Measurements from ENCODE around the gene ZSCAN12. TPM values are rescaled to one million over a fixed set of nuclear protein-coding genes. Genes with fewer than 3 reads are reported as not detected.

The ZSCAN12 gene
- total RNA-seq, 1 experiment from 2014 or later = 12.6 TPM

DNA sequence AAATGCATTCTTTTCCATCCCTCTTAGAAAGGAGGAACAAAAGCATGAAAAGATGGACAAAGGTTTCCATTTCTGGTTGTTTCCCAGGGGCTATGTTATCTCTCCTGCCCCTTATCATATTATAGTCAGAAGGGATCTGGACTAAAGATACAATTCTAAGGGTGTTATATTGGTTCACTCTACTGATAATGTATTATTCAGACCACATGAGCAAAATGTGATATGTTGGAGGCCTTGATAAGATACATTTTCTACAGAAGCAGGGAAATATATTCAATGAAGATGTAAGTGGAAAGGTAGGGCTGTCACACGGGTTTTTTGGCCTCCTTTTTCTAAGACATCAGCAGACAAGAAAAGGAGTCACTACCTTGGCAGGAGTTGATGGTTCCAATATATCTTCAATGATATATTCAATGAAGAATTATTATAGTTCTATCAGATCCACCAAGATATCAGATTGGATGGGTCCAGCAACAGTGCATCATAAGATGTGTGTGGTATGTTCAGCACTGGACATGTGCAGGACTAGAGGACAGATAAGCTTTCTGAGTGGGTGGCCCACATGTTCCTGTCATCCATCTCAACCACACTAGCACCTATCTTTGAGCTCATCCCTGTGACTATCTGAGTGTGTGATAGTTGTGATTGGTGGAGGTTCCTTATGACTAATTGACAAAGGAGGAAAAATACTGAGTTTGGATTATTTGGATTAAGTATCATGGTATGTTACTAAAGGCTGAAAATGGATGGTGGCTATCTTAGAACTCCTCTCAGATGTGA is 55.5 kb downstream of the ZSCAN12 start:
- Histone ChIP-seq H3K79me1 (ENCODE audit: insufficient read depth, low read depth, low read length, poor library complexity, severe bottlenecking) (no peaks in the 10 kb centered on the region), H3K4me1 (ENCODE audit: insufficient read depth, low read length) (no peaks in the 10 kb centered on the region), H3K4ac (ENCODE audit: low read depth, low read length) (no peak overlapping the region), H3K23me2 (ENCODE audit: insufficient read length, low read depth, low read length, poor library complexity, severe bottlenecking) (no peaks in the 10 kb centered on the region), H3K4me2 (ENCODE audit: insufficient read depth, insufficient read length, low read length) (no peak overlapping the region), H3K27me3 (ENCODE audit: insufficient read depth, low read length) (no peaks in the 10 kb centered on the region; the same call in 1 of the 2 replicates), H2BK12ac (ENCODE audit: insufficient read length, low read depth, low read length) (no peak overlapping the region), H3K18ac (ENCODE audit: insufficient read length, low read depth, low read length) (no peak overlapping the region), H2BK20ac (ENCODE audit: low read depth, low read length, poor library complexity, severe bottlenecking) (no peak overlapping the region), H4K5ac (ENCODE audit: insufficient read length, low read depth, low read length) (no peak overlapping the region), H2BK5ac (ENCODE audit: insufficient read length, low read length) (no peak overlapping the region), H3K14ac (ENCODE audit: insufficient read depth, low read length) (no peak overlapping the region), H2BK15ac (ENCODE audit: low read depth, low read length) (no peak overlapping the region), H4K8ac (replicated peaks; ENCODE audit: insufficient read length, low read depth, low read length) (no peak overlapping the region), H3K23ac (ENCODE audit: insufficient read length, low read depth, low read length) (no peak overlapping the region), H4K91ac (ENCODE audit: insufficient read length, low read depth, low read length) (no peak overlapping the region), H3T11ph (ENCODE audit: low read length) (no peak overlapping the region), H3K56ac (ENCODE audit: insufficient read length, low read depth, low read length) (no peak overlapping the region), H2AK5ac (ENCODE audit: insufficient read length, low read length) (no peak overlapping the region), H3K79me2 (ENCODE audit: insufficient read depth, low read length) (no peaks in the 10 kb centered on the region), H3K9ac (ENCODE audit: extremely low read depth, insufficient read length, low read length) (no peak overlapping the region), H2BK120ac (ENCODE audit: low read depth, low read length, poor library complexity, severe bottlenecking) (no peak overlapping the region), H2AFZ (ENCODE audit: low read length) (no peak overlapping the region), H4K20me1 (ENCODE audit: control insufficient read depth, insufficient read depth, insufficient read length) (no peaks in the 10 kb centered on the region), H3K27ac (ENCODE audit: insufficient read length, low read depth, low read length) (no peak overlapping the region), H3K9me3 (ENCODE audit: control insufficient read depth, low read depth, low read length) (no peaks in the 10 kb centered on the region)
- Mint-ChIP-seq H3K36me3 (ENCODE audit: insufficient read depth in 1 of 3, low read depth in 3 of 3) (no peaks in the 10 kb centered on the region), H3K4me3 (no peak overlapping the region; a peak in 1 of 5 replicates), H3K9me3 (no peaks in the 10 kb centered on the region), H3K27ac (no peak overlapping the region), H3K27me3 (ENCODE audit: low read depth) (peaks cover 29% of the 10 kb centered on the region), H3K4me1 (peaks cover 0 to 4% of the 10 kb centered on the region in 2 experiments; a peak in 1 of 4 replicates)
- WGBS (ENCODE audit: extremely low coverage, insufficient read length, low lambda C conversion rate) = no CpG with 5 or more reads among the region's 1 CpG
- TF ChIP-seq, protein P1, sequence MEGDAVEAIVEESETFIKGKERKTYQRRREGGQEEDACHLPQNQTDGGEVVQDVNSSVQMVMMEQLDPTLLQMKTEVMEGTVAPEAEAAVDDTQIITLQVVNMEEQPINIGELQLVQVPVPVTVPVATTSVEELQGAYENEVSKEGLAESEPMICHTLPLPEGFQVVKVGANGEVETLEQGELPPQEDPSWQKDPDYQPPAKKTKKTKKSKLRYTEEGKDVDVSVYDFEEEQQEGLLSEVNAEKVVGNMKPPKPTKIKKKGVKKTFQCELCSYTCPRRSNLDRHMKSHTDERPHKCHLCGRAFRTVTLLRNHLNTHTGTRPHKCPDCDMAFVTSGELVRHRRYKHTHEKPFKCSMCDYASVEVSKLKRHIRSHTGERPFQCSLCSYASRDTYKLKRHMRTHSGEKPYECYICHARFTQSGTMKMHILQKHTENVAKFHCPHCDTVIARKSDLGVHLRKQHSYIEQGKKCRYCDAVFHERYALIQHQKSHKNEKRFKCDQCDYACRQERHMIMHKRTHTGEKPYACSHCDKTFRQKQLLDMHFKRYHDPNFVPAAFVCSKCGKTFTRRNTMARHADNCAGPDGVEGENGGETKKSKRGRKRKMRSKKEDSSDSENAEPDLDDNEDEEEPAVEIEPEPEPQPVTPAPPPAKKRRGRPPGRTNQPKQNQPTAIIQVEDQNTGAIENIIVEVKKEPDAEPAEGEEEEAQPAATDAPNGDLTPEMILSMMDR (conservative IDR thresholded peaks at IDR 0.05) = no peak
- DNase-seq = no peak

Measured in H9 (cell line).